NCI-H345 treated with DMSO at 0.1 percent for 48 hours (cell line): ENCODE data around the gene TERT.

ENCODE experiments used
- DNase-seq: peaks from one replicate; lab custom pipeline; 2025; ENCODE audit not compliant: unreplicated experiment; lab: John Stamatoyannopoulos, UW

TERT gene

DNA sequence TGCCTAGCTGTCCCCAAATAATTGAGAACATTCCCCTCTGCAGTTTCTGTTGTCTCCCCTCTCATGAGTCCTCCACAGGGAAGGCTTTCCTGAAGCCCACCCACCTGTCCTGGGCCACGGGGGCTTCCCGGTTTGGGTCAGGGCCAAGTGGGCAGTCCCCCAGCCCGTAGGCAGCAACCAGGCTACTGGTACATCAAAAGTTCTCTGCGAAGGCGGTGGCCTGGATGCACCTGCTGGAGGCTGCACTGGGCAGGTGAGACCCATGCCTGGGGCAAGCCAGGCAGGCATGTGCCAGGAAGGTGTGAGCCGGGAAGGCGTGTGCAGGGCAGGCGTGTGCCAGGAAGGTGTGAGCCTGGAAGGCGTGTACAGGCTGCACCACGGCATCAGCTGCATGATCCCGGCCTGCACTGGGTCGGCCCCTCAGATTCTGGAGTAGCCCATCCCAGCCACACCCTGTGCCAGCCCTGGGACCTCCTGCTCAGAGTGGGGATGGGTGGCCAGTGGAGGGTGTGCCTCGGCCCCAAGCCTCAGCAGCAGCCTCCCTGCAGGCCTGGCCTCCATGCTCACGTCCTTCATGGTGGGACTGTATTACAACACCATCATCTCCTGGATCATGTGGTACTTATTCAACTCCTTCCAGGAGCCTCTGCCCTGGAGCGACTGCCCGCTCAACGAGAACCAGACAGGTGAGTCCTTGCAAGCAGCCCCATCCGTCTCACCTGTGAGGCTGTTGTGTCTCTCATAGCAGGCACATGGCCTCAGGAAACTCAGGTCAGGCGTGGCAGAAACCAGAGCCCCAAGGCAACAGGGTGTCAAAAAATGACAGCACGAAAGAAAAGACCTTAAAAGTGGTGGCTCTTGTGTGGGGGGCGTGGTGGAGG lies 84.7 kb downstream of the TERT start:
- DNase-seq: no peak

GRCh38 chr5:1209489-1209852 lies 85.4 kb downstream of the TERT start:
- DNase-seq: no peak

- no peak for DNase-seq
These were observed 86.0 kb downstream of the TERT start for GRCh38 chr5:1208743-1209488.

DNA sequence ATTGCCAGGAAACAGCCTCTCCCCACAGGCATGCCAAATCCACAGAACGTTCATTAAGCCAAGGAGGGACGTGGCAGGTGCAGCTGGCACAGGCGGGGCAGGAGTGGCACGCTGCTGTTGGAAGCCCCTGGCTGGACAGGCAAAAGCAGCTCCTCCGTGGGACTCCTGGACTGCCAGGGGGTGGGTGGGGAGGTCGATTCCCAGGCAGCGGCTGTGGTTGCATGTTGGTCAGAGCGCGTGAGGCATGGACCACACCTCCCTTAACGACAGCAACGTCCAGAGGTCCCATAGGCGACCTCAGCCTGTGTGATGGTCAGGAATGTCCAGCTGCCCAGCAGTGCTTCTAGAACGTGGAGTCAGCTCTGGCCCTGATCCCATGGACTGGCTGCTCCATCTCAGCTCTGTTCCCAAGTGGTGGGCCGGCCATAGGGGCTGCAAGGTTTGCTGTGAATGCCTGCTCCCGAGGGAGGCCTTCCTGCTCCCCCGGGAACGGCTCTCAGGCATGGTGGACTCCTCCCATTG lies 86.6 kb downstream of the TERT start:
- no peak for DNase-seq

DNA sequence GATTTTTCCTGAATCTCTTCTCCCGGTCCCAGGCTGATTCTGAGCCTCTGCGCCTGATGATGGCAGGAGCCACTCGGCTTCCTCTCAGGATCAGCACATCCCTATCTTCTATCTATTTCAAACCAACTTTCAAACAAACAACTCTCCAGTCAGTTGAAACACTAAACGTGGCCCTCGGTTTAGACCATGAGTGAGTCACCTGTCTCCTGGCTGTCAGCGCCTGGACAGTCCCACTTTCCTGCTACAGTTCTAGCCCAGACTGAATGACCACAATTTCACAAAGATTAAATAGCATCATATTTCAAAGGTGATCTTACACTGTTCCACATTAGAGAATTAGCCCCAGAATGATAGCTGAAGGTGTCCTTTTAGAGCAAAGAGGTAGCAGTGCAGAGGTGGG lies 87.3 kb downstream of the TERT start:
- no peak for DNase-seq

DNA sequence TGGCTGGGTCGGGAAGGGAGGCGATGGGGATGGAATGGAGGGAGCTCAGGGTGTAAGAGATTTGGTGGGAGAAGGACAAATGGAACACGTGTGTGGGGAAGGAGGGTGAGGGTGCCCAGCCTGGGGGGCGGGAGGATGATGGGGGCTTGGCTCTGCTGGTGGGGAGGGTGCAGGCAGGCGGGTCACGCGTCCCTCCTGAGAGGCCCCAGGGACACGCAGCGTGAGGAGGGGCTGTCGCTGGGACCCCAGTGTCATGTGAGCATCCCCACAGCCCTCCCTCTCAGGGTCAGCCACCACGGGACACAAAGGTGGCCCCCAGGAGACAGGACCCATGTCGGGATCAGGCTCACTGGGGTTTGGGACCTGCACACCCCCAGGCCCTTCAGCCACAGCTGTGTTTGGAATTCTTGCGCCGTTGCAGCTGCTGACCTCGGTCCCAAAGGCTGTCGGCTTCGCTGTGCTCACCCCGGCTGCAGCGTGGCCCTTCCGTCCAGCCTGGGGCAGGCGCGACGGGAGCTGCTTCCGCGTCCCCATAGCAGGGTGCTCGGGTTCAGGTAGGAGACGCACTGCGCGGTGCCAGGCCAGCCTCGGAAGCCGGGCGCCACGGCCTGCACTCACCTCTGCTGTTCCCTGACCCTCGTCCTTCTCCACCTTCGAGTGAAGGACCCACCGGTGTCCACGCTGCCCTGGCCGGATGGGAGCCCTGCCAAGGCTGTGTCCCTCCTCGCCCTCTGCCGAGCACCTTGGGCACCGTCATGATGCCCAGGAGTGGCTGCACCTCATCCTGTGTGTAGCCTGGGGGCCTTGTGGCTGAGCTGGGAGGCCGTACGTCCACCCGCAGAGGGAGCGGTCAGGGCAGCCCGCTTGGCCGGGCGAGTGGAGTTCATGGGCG lies 88.1 kb downstream of the TERT start:
- no peak for DNase-seq

DNA sequence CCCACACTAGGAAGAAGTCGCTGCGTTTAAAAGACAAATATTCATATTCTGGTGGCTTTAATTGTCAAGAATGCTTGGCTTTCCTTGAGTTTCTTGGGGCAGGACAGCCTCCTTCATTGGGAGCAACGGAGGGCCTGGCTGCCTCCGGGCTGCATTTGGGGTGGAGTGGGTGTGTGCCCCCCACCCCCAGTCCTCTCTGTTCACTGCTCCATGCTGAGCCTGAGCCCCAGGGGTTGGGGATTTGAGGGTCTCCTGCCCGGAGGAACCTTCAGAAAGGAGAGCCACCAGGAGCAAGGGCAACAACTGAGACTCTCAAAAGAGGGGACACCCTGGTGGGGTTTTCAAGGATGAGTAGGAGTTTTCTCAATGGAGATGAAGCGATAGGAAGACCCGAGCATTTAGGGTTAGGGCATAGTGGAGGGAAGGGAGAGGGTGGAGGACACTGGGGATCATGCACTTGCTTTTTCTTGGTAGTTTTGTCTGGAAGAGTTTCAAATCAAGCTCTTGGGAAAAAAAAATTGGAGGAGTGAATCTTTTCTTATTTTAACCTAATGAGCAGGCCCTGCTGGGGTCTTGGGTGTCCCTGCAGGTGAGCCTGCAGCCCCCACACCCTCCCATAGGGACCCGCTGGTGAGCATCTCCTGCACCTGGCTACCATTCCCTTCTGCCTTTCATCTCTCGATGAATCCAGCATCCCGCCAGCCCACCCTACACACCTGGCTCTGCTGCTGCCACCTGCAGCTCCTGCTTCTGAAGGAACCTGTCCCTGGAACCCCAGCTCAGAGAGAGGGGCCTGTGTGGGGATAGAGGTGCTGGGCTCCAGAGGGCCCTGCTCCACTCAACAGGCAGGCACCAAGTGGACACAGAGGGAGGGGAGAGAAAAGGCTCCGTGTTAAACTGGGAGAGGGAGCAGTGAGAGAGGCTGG lies 89.3 kb downstream of the TERT start:
- peak; percentile 23 for DNase-seq

DNA sequence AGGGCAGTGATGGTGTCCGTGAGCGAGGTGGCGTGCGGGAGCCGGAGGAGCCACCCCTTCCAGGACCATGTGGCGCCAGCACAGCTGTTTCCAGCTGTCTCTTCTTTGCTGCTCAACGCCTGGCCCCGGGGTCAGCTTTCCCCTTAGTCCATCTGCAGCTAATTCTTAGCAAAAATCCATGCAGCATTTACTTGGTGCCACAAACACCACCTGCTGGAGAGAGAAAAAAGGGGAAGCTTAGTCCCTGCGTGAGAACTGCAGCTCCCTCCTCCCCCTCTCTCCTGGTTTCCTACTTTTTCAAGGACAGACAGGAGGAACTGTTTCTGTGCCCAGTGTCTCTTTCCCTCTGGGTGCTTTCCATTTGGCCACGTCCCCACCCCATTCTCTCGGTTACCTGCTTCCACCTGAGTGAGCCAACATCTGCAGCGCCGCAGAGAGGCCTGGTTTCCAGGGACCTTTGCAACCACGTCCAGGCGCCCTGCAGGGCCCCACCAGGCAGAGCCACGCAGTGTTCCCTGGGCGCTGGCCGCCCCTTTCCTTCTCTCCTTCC lies 90.1 kb downstream of the TERT start:
- DNase-seq: no peak

DNA sequence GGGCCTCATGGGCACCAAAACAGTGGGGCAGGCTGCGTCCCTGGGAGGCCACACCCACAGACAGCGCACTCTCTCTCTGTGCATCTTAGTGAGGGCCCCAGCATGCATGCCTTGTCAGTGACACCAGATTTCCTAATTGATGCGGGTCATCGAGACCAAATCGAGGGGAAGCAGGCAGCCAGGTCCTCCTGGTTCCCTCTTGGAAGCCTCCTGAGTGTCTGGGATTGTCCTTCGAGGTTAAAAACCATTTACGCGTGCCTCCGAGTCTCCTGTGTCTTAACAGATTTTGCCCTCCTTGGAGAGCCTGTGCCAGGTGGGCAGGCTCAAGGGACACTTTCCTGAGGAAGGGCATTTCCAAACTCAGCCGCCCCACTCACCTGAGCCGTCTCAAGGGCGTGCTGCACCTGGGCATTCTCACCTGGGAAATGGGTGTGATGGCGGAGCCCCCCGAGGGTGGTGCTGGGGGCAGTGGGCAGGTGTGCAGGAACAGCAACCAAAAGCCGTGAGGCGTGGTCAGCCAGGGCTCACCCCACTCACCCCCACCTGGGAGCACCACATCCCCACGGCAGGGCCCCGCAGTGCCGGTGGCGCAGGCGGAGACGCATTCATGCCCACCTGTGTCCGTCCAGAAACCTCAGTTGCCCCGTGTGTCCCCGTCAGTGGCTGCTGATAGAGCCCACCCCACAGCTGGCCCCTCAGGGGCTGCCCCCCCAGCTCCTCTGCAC lies 90.7 kb downstream of the TERT start:
- no peak for DNase-seq

DNA sequence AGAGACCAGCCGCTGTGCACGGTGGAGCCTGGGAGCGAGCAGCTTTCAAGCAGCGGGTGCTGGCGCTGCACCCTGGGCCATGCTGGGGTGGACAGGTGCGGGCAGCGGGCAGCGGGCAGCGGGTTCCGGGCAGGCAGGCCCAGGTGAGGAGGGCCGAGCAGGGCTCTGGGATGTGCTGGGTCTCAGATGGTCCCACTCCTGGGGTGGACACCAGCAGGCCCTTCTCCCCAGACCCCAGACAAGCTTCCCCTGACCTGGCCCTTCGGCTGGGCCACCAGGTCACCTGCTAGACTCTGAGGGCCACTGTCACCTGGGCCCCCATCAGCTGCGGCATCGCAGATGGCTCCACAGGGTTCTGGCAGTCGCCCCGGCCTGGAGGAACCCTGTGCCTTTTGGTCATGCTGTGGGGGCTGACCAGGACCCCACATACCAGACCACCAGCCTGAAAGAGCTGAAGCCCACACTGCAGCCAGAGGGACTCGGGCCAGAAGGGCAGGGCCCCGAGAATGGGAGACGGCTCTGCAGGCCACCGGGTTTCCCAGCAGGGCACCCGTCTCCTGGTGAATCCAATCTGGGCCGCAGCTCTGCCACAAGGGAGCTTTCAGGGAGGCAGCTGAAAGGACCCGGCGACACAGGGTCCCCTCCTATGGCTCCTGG lies 91.4 kb downstream of the TERT start:
- no peak for DNase-seq
